HepG2 (cell line): ENCODE data around the gene ZFPM1. TPM values are rescaled to one million over a fixed set of nuclear protein-coding genes. Genes with fewer than 3 reads are reported as not detected.
A peak's percentile ranks its signal among the peaks of the same experiment; 100 is the strongest.

ENCODE experiments used
- AKNA ChIP-seq: sonication (generic); formaldehyde crosslinking; IDR thresholded peaks from 2 replicates; pipeline ENCODE4 v1.4.0; 2020; ENCODE audit warnings: missing genetic modification reagents, borderline replicate concordance
- FOXA3 ChIP-seq: IDR thresholded peaks from 2 replicates; pipeline ENCODE4 v1.6.1; 2016; ENCODE audit warnings: missing genetic modification reagents, missing compliant biosample characterization
- HMGXB4 ChIP-seq, 2 experiments: sonication (generic) in 1 of 2; formaldehyde crosslinking in 1 of 2; IDR thresholded peaks; 2 replicates each; pipeline versions ENCODE4 v1.4.0 to v1.6.1; 2018 to 2020; ENCODE audit warnings: missing genetic modification reagents in 2 of 2, borderline replicate concordance in 1 of 2, low read depth in 1 of 2, mild to moderate bottlenecking in 1 of 2, missing biosample characterization in 1 of 2
- IKZF5 ChIP-seq: IDR thresholded peaks from 2 replicates; pipeline ENCODE4 v1.6.1; 2018; ENCODE audit warnings: missing genetic modification reagents, mild to moderate bottlenecking, missing compliant biosample characterization
- RXRB ChIP-seq: IDR thresholded peaks from 2 replicates; pipeline ENCODE4 v1.6.1; 2016; ENCODE audit warnings: borderline replicate concordance, missing genetic modification reagents, missing compliant biosample characterization
- SAFB2 ChIP-seq: sonication (generic); formaldehyde crosslinking; IDR thresholded peaks from 2 replicates; pipeline ENCODE4 v1.5.1; 2020; ENCODE audit warnings: missing genetic modification reagents, low read depth, mild to moderate bottlenecking, borderline replicate concordance
- ZBTB10 ChIP-seq: sonication (generic); formaldehyde crosslinking; IDR thresholded peaks from 2 replicates; pipeline ENCODE4 v1.4.0; 2020; ENCODE audit warnings: missing genetic modification reagents, borderline replicate concordance
- ZNF292 ChIP-seq: sonication (generic); formaldehyde crosslinking; IDR thresholded peaks from 2 replicates; pipeline ENCODE4 v1.8.1; 2022; ENCODE audit warnings: mild to moderate bottlenecking, low read depth, missing genetic modification reagents, borderline replicate concordance
- ZNF326 ChIP-seq: sonication (generic); formaldehyde crosslinking; IDR thresholded peaks from 2 replicates; pipeline ENCODE4 v1.4.0; 2020; ENCODE audit warnings: missing genetic modification reagents, borderline replicate concordance
- ZNF441 ChIP-seq: sonication (generic); formaldehyde crosslinking; IDR thresholded peaks from 2 replicates; pipeline ENCODE4 v1.7.0; 2021; ENCODE audit warnings: missing genetic modification reagents, borderline replicate concordance
- ZNF503 ChIP-seq: sonication (generic); formaldehyde crosslinking; IDR thresholded peaks from 2 replicates; pipeline ENCODE4 v1.4.0; 2020; ENCODE audit warnings: missing genetic modification reagents
- ZNF549 ChIP-seq: sonication (generic); formaldehyde crosslinking; IDR thresholded peaks from 2 replicates; pipeline ENCODE4 v1.5.0; 2020; ENCODE audit warnings: missing genetic modification reagents
- ZNF720 ChIP-seq: sonication (generic); formaldehyde crosslinking; IDR thresholded peaks from 2 replicates; pipeline ENCODE4 v1.4.0; 2020; ENCODE audit warnings: missing genetic modification reagents
- ZNF724P ChIP-seq: sonication (generic); formaldehyde crosslinking; IDR thresholded peaks from 2 replicates; pipeline ENCODE4 v1.8.0; 2022; ENCODE audit warnings: missing genetic modification reagents, borderline replicate concordance
- ZSCAN12 ChIP-seq: sonication (generic); formaldehyde crosslinking; IDR thresholded peaks from 2 replicates; pipeline ENCODE4 v1.9.0; 2021; ENCODE audit warnings: mild to moderate bottlenecking, missing genetic modification reagents
- polyA plus RNA-seq, 8 experiments: library from polyadenylated mRNA; depleted of rRNA in 3 of 8; stranded (reverse) in 7 of 8; unstranded in 1 of 8; fragments of >200 nt; fragmentation: Illumina TruSeq in 4 of 8; extraction: Trizol in 4 of 8; gene quantifications; 2 replicates each; pipeline versions ENCODE4 v1.2.1 to v1.2.3, GENCODE V29; 2011 to 2016; ENCODE audit warnings: low read depth in 4 of 8, missing spikeins in 1 of 8, mixed read lengths in 1 of 8; ENCODE audit not compliant: insufficient read depth in 1 of 8
- total RNA-seq, 5 experiments: library from RNA; depleted of rRNA; stranded (reverse); fragments of >200 nt; fragmentation: Illumina TruSeq; extraction: Trizol; gene quantifications; 2 replicates each; pipeline ENCODE4 v1.2.3, GENCODE V29; 2016; ENCODE audit warnings: low read depth in 1 of 5

ZFPM1 gene
- total and polyA plus RNA-seq, 2 of the 13 experiments (the other 11 are each of a cell fraction or from before 2014, with no cell fraction given) = 1.3 to 3.8 TPM

- TF ChIP-seq RXRB (CRISPR knock-in tag) (peak; percentile 95), FOXA3 (CRISPR knock-in tag) (peak; percentile 83), ZNF724P (CRISPR knock-in tag) (peak; percentile 99), ZNF292 (CRISPR knock-in tag) (peak; percentile 42; the same call in 1 of the 2 replicates), SAFB2 (CRISPR knock-in tag) (peak; percentile 84; the same call in 1 of the 2 replicates), HMGXB4 (CRISPR knock-in tag; IDR thresholded peaks at IDR 0.05; ENCODE audit: borderline replicate concordance in 1 of 2, low read depth in 1 of 2) (peak; percentile 82 to 92), AKNA (CRISPR knock-in tag) (peak; percentile 99), ZNF441 (peak; percentile 99), ZSCAN12 (peak; percentile 100), ZNF326 (peak; percentile 99), IKZF5 (CRISPR knock-in tag) (peak; percentile 100), ZBTB10 (CRISPR knock-in tag) (peak; percentile 98), ZNF549 (CRISPR knock-in tag) (peak; percentile 87; the same call in 1 of the 2 replicates), ZNF720 (CRISPR knock-in tag) (peak; percentile 99), ZNF503 (peak; percentile 88)
Measured at GRCh38 chr16:88560714-88561484, 107.8 kb downstream of the ZFPM1 start (continued).
